LHCN-M2 (cell line): ENCODE data around the gene LRMDA. TPM values are rescaled to one million over a fixed set of nuclear protein-coding genes. Genes with fewer than 3 reads are reported as not detected.
A peak's percentile ranks its signal among the peaks of the same experiment; 100 is the strongest.

Experiments used
- DNase-seq: peaks from one replicate; pipeline ENCODE4 v3.0.0-alpha.2; 2012; ENCODE audit warnings: low read depth
- total RNA-seq: library from RNA; depleted of rRNA; stranded (reverse); fragments of >200 nt; gene quantifications from 2 replicates; pipeline ENCODE4 v1.2.3, GENCODE V29; 2014

Gene LRMDA
- total RNA-seq, 1 experiment from 2014 or later = not detected

GRCh38 chr10:76074659-76075058 is 643.2 kb downstream of the LRMDA start:
- DNase-seq = no peak

- DNase-seq = peak; percentile 80
Measured at GRCh38 chr10:76080451-76080850, 649.0 kb downstream of the LRMDA start.

- DNase-seq = peak; percentile 45
Measured at GRCh38 chr10:76080991-76081390, 649.6 kb downstream of the LRMDA start.

- no peak for DNase-seq
Measured at GRCh38 chr10:76082232-76082631, 650.8 kb downstream of the LRMDA start.

GRCh38 chr10:76082956-76083355 is 651.5 kb downstream of the LRMDA start:
- peak; percentile 83 for DNase-seq

GRCh38 chr10:76085002-76085816 is 653.8 kb downstream of the LRMDA start:
- DNase-seq = no peak

- peak; percentile 51 for DNase-seq
Measured at GRCh38 chr10:76085817-76086167, 654.4 kb downstream of the LRMDA start.

GRCh38 chr10:76086170-76086760 is 654.8 kb downstream of the LRMDA start:
- DNase-seq = no peak

GRCh38 chr10:76086761-76087639 is 655.6 kb downstream of the LRMDA start:
- DNase-seq = peak; percentile 97

- no peak for DNase-seq
Measured at GRCh38 chr10:76088008-76088407, 656.6 kb downstream of the LRMDA start.

- peak; percentile 18 for DNase-seq
Measured at GRCh38 chr10:76088980-76089379, 657.6 kb downstream of the LRMDA start.

GRCh38 chr10:76089556-76090180 is 658.2 kb downstream of the LRMDA start:
- DNase-seq = no peak

GRCh38 chr10:76091926-76092325 is 660.5 kb downstream of the LRMDA start:
- DNase-seq = no peak

- DNase-seq = no peak
Measured at GRCh38 chr10:76106611-76107010, 675.2 kb downstream of the LRMDA start.

GRCh38 chr10:76108563-76109359 is 677.3 kb downstream of the LRMDA start:
- DNase-seq = no peak

- no peak for DNase-seq
Measured at GRCh38 chr10:76111404-76111803, 680.0 kb downstream of the LRMDA start.

- no peak for DNase-seq
Measured at GRCh38 chr10:76111986-76112825, 680.8 kb downstream of the LRMDA start.

GRCh38 chr10:76112826-76113150 is 681.4 kb downstream of the LRMDA start:
- no peak for DNase-seq

- peak; percentile 34 for DNase-seq
Measured at GRCh38 chr10:76113952-76114351, 682.5 kb downstream of the LRMDA start.

- DNase-seq = no peak
Measured at GRCh38 chr10:76114581-76115001, 683.2 kb downstream of the LRMDA start.
